Measurements from ENCODE around the gene CREB3L2.
A peak's percentile ranks its signal among the peaks of the same experiment; 100 is the strongest.
"Not testable (repeated sequence)": the region's sequence is repeated elsewhere in the genome, so short reads cannot be mapped to it uniquely, and the experiment has no call there.

Gene CREB3L2

DNA sequence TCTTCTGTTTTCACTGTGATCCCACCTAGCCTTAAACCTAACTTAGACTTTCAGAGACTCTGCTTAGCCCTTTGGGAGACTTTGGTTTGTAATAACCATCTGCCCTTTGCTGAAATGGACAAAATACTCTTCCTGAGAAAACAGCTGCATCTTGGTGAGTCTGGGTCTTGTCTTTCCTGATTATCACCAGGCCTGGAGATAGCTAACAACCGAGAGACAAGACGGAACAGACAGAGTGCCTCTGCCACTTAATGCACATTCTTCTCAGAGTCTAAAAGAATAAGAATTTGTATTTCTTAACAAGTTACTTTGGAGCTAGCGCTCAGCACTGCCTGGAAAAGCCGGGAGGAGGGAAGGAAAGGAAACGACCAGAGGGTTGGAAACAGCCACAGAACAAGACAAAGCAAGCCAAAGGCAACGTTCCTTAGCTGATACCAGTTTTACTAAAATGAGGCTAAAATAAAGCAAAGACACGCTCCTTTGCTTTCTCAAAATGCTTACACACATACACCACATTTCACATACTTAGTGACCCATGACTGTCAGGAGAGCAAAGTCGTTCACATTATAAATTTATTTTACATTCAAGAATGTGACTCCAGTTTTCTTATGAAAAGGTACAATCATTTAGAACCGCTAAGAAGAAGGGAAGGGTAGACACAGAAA, 84.8 kb downstream of the CREB3L2 start:
- H3K4me3 ChIP-seq (ENCODE audit: low read depth, low read length), result no peak overlapping the region
- H3K9ac ChIP-seq (ENCODE audit: low read depth, low read length), result no peak overlapping the region
- H3K36me3 ChIP-seq (ENCODE audit: control insufficient read depth, insufficient read depth, low read length), result peaks cover 41% of the 10 kb centered on the region
- H3K9me3 ChIP-seq (ENCODE audit: control insufficient read depth, insufficient read depth, low read length), result 0 out of 2 replicates have a peak, but pooled peaks cover 7% of the 10 kb centered on the region
- H3K4me1 ChIP-seq (ENCODE audit: control insufficient read depth, insufficient read depth, low read length), result peaks cover 18% of the 10 kb centered on the region
- no peak overlapping the region for H3K27ac ChIP-seq (ENCODE audit: low read depth, low read length)
- no peaks in the 10 kb centered on the region for H3K27me3 ChIP-seq (ENCODE audit: control insufficient read depth, insufficient read depth, low read length)

DNA sequence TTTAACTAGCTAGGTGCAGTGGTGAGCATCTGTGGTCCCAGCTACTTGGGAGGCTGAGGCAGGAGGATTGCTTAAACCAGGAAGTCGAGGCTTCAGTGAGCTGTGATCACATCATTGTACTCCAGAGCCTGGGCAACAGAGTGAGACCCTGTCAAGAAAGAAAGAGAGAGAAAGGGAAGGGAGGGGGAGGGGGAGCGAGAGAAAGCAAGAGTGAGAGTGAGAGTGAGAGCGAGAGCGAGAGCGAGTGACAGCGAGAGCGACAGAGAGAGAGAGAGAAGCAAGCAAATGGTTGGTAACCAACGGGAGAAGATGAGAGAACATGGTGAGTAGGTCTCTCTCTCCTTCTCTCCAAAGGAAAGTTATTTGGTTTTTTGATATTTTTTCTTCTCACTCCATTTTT, 85.3 kb downstream of the CREB3L2 start:
- Histone ChIP-seq H3K4me3 (ENCODE audit: low read depth, low read length) (no peak overlapping the region), H3K9ac (ENCODE audit: low read depth, low read length) (no peak overlapping the region), H3K36me3 (ENCODE audit: control insufficient read depth, insufficient read depth, low read length) (peaks cover 46% of the 10 kb centered on the region), H3K4me1 (ENCODE audit: control insufficient read depth, insufficient read depth, low read length) (peaks cover 18% of the 10 kb centered on the region), H3K9me3 (ENCODE audit: control insufficient read depth, insufficient read depth, low read length) (0 out of 2 replicates have a peak, but pooled peaks cover 7% of the 10 kb centered on the region), H3K27me3 (ENCODE audit: control insufficient read depth, insufficient read depth, low read length) (no peaks in the 10 kb centered on the region), H3K27ac (ENCODE audit: low read depth, low read length) (no peak overlapping the region)

DNA sequence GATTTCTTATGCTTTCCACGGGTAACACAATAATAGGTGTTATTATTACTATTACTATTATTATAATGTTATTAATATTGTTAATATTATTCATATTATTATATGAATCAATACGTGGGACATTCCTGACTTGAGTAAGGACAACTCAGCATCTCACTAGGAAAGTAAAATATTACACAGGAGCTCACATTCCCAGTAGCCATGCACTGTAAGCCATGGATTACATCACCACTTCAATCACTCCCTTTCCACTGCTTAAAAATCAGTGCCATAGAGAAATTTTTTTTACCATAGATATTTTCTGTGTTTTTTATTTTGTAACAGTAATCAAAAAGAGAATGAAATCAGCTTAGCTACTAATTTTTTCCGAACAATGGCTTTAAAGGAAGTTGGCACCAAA, 86.6 kb downstream of the CREB3L2 start:
- H3K4me3 ChIP-seq (ENCODE audit: low read depth, low read length), result no peak overlapping the region
- H3K27me3 ChIP-seq (ENCODE audit: control insufficient read depth, insufficient read depth, low read length), result no peaks in the 10 kb centered on the region
- H3K9ac ChIP-seq (ENCODE audit: low read depth, low read length), result no peak overlapping the region
- H3K36me3 ChIP-seq (ENCODE audit: control insufficient read depth, insufficient read depth, low read length), result peaks cover 59% of the 10 kb centered on the region
- H3K4me1 ChIP-seq (ENCODE audit: control insufficient read depth, insufficient read depth, low read length), result peaks cover 15% of the 10 kb centered on the region
- H3K9me3 ChIP-seq (ENCODE audit: control insufficient read depth, insufficient read depth, low read length), result 0 out of 2 replicates have a peak, but pooled peaks cover 1% of the 10 kb centered on the region
- no peak overlapping the region for H3K27ac ChIP-seq (ENCODE audit: low read depth, low read length)

- Histone ChIP-seq H3K27ac (ENCODE audit: low read depth, low read length) (no peak overlapping the region), H3K36me3 (ENCODE audit: control insufficient read depth, insufficient read depth, low read length) (peaks cover 71% of the 10 kb centered on the region), H3K27me3 (ENCODE audit: control insufficient read depth, insufficient read depth, low read length) (no peaks in the 10 kb centered on the region), H3K4me3 (ENCODE audit: low read depth, low read length) (no peak overlapping the region), H3K4me1 (ENCODE audit: control insufficient read depth, insufficient read depth, low read length) (0 out of 2 replicates have a peak, but pooled peaks cover 7% of the 10 kb centered on the region), H3K9ac (ENCODE audit: low read depth, low read length) (no peak overlapping the region), H3K9me3 (ENCODE audit: control insufficient read depth, insufficient read depth, low read length) (no peaks in the 10 kb centered on the region)
Observed at GRCh38 chr7:137913985-137914384, 87.9 kb downstream of the CREB3L2 start.

DNA sequence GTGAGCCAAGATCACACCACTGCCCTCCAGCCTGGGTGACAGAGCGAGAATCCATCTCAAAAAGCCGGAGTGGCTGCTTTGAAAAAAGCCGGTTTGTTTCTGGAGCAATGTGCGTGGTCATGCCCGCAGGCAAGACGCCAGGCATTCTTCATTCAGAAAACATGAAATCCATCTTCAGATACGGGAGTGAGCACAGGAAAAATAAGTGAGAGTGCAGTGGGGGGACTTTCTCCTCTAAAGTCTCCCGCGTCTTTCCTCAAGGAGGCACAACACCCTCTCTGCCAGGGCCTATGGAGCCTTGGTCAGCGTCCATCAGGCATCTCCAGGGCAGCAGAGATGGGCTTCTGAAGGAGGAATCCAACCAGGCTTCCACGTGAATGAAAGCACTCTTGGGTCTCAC, 92.8 kb downstream of the CREB3L2 start:
- Histone ChIP-seq H3K4me3 (ENCODE audit: low read depth, low read length) (no peak overlapping the region), H3K36me3 (ENCODE audit: control insufficient read depth, insufficient read depth, low read length) (peaks cover 85% of the 10 kb centered on the region), H3K4me1 (ENCODE audit: control insufficient read depth, insufficient read depth, low read length) (no peaks in the 10 kb centered on the region), H3K27me3 (ENCODE audit: control insufficient read depth, insufficient read depth, low read length) (no peaks in the 10 kb centered on the region), H3K9ac (ENCODE audit: low read depth, low read length) (no peak overlapping the region), H3K27ac (ENCODE audit: low read depth, low read length) (no peak overlapping the region), H3K9me3 (ENCODE audit: control insufficient read depth, insufficient read depth, low read length) (peaks cover 4% of the 10 kb centered on the region; the same call in 1 of the 2 replicates)

- no peak overlapping the region for H3K27ac ChIP-seq (ENCODE audit: low read depth, low read length)
- H3K27me3 ChIP-seq (ENCODE audit: control insufficient read depth, insufficient read depth, low read length), result no peaks in the 10 kb centered on the region
- H3K9ac ChIP-seq (ENCODE audit: low read depth, low read length), result no peak overlapping the region
- peaks cover 4% of the 10 kb centered on the region; the same call in 1 of the 2 replicates for H3K9me3 ChIP-seq (ENCODE audit: control insufficient read depth, insufficient read depth, low read length)
- no peak overlapping the region for H3K4me3 ChIP-seq (ENCODE audit: low read depth, low read length)
- no peaks in the 10 kb centered on the region for H3K4me1 ChIP-seq (ENCODE audit: control insufficient read depth, insufficient read depth, low read length)
- peaks cover 81% of the 10 kb centered on the region for H3K36me3 ChIP-seq (ENCODE audit: control insufficient read depth, insufficient read depth, low read length)
Observed at GRCh38 chr7:137908106-137908505, 93.8 kb downstream of the CREB3L2 start.

- H3K36me3 ChIP-seq (ENCODE audit: control insufficient read depth, insufficient read depth, low read length), result peaks cover 78% of the 10 kb centered on the region
- H3K27ac ChIP-seq (ENCODE audit: low read depth, low read length); H3K9me3 ChIP-seq (ENCODE audit: control insufficient read depth, insufficient read depth, low read length); H3K27me3 ChIP-seq (ENCODE audit: control insufficient read depth, insufficient read depth, low read length); H3K4me3 ChIP-seq (ENCODE audit: low read depth, low read length); H3K4me1 ChIP-seq (ENCODE audit: control insufficient read depth, insufficient read depth, low read length); H3K9ac ChIP-seq (ENCODE audit: low read depth, low read length): not testable (repeated sequence)
Observed at GRCh38 chr7:137906636-137907035, 95.2 kb downstream of the CREB3L2 start.

DNA sequence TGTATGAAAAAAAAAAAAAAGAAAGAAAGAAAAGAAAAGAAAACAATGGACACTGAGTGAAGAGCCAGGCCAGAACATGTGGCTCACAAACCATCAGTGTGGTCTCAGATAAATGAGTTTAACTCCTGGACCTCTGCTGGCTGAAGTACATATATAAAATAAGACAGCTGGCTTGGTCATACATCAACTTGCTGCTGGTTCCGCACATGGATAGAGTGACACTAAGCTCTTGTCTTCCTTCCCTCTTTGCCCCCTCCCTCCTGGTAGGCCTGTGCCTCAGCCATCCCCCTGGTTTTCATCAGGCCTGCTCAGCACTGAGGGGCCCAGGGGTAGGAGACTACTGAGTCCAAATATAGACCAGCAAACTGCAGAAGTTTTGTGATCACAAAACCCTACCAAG, 97.1 kb downstream of the CREB3L2 start:
- H3K27ac ChIP-seq (ENCODE audit: low read depth, low read length), result no peak overlapping the region
- peaks cover 74% of the 10 kb centered on the region for H3K36me3 ChIP-seq (ENCODE audit: control insufficient read depth, insufficient read depth, low read length)
- no peak overlapping the region for H3K9ac ChIP-seq (ENCODE audit: low read depth, low read length)
- no peaks in the 10 kb centered on the region for H3K27me3 ChIP-seq (ENCODE audit: control insufficient read depth, insufficient read depth, low read length)
- H3K9me3 ChIP-seq (ENCODE audit: control insufficient read depth, insufficient read depth, low read length), result peaks cover 4% of the 10 kb centered on the region; the same call in 1 of the 2 replicates
- no peak overlapping the region for H3K4me3 ChIP-seq (ENCODE audit: low read depth, low read length)
- peaks cover 3% of the 10 kb centered on the region; the same call in 1 of the 2 replicates for H3K4me1 ChIP-seq (ENCODE audit: control insufficient read depth, insufficient read depth, low read length)

- Histone ChIP-seq H3K4me3 (ENCODE audit: low read depth, low read length) (no peak overlapping the region), H3K4me1 (ENCODE audit: control insufficient read depth, insufficient read depth, low read length) (peaks cover 10% of the 10 kb centered on the region), H3K36me3 (ENCODE audit: control insufficient read depth, insufficient read depth, low read length) (peaks cover 66% of the 10 kb centered on the region), H3K27ac (ENCODE audit: low read depth, low read length) (peak overlapping the region; percentile 8), H3K27me3 (ENCODE audit: control insufficient read depth, insufficient read depth, low read length) (no peaks in the 10 kb centered on the region), H3K9ac (ENCODE audit: low read depth, low read length) (no peak overlapping the region), H3K9me3 (ENCODE audit: control insufficient read depth, insufficient read depth, low read length) (peaks cover 4% of the 10 kb centered on the region; the same call in 1 of the 2 replicates)
Observed at GRCh38 chr7:137903382-137904169, 98.3 kb downstream of the CREB3L2 start.

DNA sequence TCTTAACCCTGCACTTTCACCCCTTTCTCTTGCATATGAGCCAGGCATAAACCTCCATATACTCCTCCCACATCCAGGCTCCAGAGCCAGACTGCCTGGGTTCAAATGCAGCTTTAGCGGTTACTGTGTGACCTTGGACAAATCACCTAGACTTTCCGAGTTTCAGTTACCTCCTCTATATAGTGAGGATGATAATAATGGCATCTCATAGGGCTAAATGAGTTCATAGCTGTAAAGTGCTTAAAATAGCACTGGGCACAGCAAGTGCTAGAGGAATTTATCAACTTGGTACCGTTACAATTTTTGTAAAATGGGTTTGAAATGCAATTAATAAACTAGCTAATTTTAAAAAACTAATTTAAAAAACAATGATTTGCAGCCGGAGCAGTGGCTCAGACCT, 101.7 kb downstream of the CREB3L2 start:
- Histone ChIP-seq H3K36me3 (ENCODE audit: control insufficient read depth, insufficient read depth, low read length) (peaks cover 58% of the 10 kb centered on the region), H3K27ac (ENCODE audit: low read depth, low read length) (peak overlapping the region; percentile 82), H3K9me3 (ENCODE audit: control insufficient read depth, insufficient read depth, low read length) (no peaks in the 10 kb centered on the region), H3K27me3 (ENCODE audit: control insufficient read depth, insufficient read depth, low read length) (no peaks in the 10 kb centered on the region), H3K9ac (ENCODE audit: low read depth, low read length) (no peak overlapping the region), H3K4me3 (ENCODE audit: low read depth, low read length) (no peak overlapping the region), H3K4me1 (ENCODE audit: control insufficient read depth, insufficient read depth, low read length) (peaks cover 10% of the 10 kb centered on the region)

All from HUES48 (cell line).